Vagina (tissue), 2 donors: Measurements from ENCODE around the gene MYL5. TPM values are rescaled to one million over a fixed set of nuclear protein-coding genes. Genes with fewer than 3 reads are reported as not detected.
"Not testable (repeated sequence)": the region's sequence is repeated elsewhere in the genome, so short reads cannot be mapped to it uniquely, and the experiment has no call there.

Experiments
- DNase-seq, 2 donors: peaks; one replicate each; pipeline ENCODE4 v3.0.0-alpha.2; 2017; ENCODE audit errors: extremely low spot score in 2 of 2
- H3K27ac ChIP-seq: fragments of 200-600 bp; sonication (generic); one replicate; pipeline ENCODE4 v1.5.1; 2019
- H3K27me3 ChIP-seq: fragments of 200-600 bp; sonication (generic); one replicate; pipeline ENCODE4 v1.5.1; 2019
- H3K36me3 ChIP-seq, 2 donors: fragments of 200-600 bp; sonication (generic); one replicate each; pipeline ENCODE4 v1.5.1; 2017 to 2019
- H3K4me1 ChIP-seq: fragments of 200-600 bp; sonication (generic); one replicate; pipeline ENCODE4 v1.5.1; 2019
- H3K4me3 ChIP-seq, 2 donors: fragments of 200-600 bp; sonication (generic); 1 replicate in 1 of 2; 2 replicates in 1 of 2; pipeline ENCODE4 v1.5.1; 2016 to 2019
- H3K9me3 ChIP-seq: fragments of 200-600 bp; sonication (generic); one replicate; pipeline ENCODE4 v1.5.1; 2019
- CTCF ChIP-seq, 3 experiments: fragments of 450-650 bp in 2 of 3; fragments of 200-600 bp in 1 of 3; sonication (generic) in 1 of 3; IDR thresholded peaks; one replicate each; pipeline ENCODE4 v1.5.1; 2017 to 2019; ENCODE audit warnings: antibody characterized with exemption in 3 of 3, mild to moderate bottlenecking in 2 of 3, moderate library complexity in 2 of 3
- POLR2A ChIP-seq, 2 donors: fragments of 450-650 bp; IDR thresholded peaks; one replicate each; pipeline ENCODE4 v1.6.1; 2017; ENCODE audit warnings: antibody characterized with exemption in 2 of 2, mild to moderate bottlenecking in 2 of 2, moderate library complexity in 2 of 2
- POLR2AphosphoS5 ChIP-seq, 2 donors: sonication (generic); formaldehyde crosslinking; IDR thresholded peaks; one replicate each; pipeline ENCODE4 v1.9.0; 2017; ENCODE audit warnings: antibody characterized with exemption in 2 of 2, mild to moderate bottlenecking in 2 of 2, low read depth in 1 of 2; ENCODE audit not compliant: insufficient read depth in 1 of 2
- intact Hi-C: fragments of 100-400 bp; cut with DNase I; formaldehyde crosslinking; loops from one replicate; pipeline ENCODE4 v1.15.1; 2023
- total RNA-seq: library from RNA; depleted of rRNA; stranded (reverse); fragments of >200 nt; gene quantifications from one replicate; pipeline ENCODE4 v1.2.3, GENCODE V29; 2016

MYL5 gene
- total RNA-seq, 1 donor from 2014 or later = 3.4 TPM

- no peaks in the 10 kb centered on the region for H3K27me3 ChIP-seq
- peaks cover 35% of the 10 kb centered on the region for H3K4me1 ChIP-seq
- no peak for DNase-seq
- TF ChIP-seq POLR2A (IDR thresholded peaks at IDR 0.05) (no peak), POLR2AphosphoS5 (IDR thresholded peaks at IDR 0.05; ENCODE audit: insufficient read depth in 1 of 2, low read depth in 1 of 2) (no peak), CTCF (IDR thresholded peaks at IDR 0.05) (no peak)
- intact Hi-C loops = no loop called here
- peak within 1 kb of the TSS; percentile 50 to 51 for H3K4me3 ChIP-seq
- no peaks in the 10 kb centered on the region for H3K9me3 ChIP-seq
- no peaks in the 10 kb centered on the region for H3K36me3 ChIP-seq
- peak within 1 kb of the TSS; percentile 85 for H3K27ac ChIP-seq
Observed at GRCh38 chr4:688854-689681, 14.7 kb downstream of the MYL5 start, which contains the start of gene SLC49A3. TSS of gene SLC49A3 (minus strand) at chr4:689151. CDS start at chr4:689127, 24 bp downstream.

GRCh38 chr4:689723-690122, 15.4 kb downstream of the MYL5 start:
- no peaks in the 10 kb centered on the region for H3K27me3 ChIP-seq
- TF ChIP-seq POLR2A (IDR thresholded peaks at IDR 0.05) (no peak), CTCF (IDR thresholded peaks at IDR 0.05) (no peak), POLR2AphosphoS5 (IDR thresholded peaks at IDR 0.05; ENCODE audit: insufficient read depth in 1 of 2, low read depth in 1 of 2) (no peak)
- H3K4me3 ChIP-seq = peak overlapping the region in 1 of 2 donors; percentile 50
- DNase-seq = no peak
- no peaks in the 10 kb centered on the region for H3K9me3 ChIP-seq
- H3K4me1 ChIP-seq = peaks cover 35% of the 10 kb centered on the region
- peak overlapping the region; percentile 85 for H3K27ac ChIP-seq
- intact Hi-C loops = no loop called here
- H3K36me3 ChIP-seq = no peaks in the 10 kb centered on the region

GRCh38 chr4:692771-693554, 18.6 kb downstream of the MYL5 start:
- no peak overlapping the region for H3K27ac ChIP-seq
- no peaks in the 10 kb centered on the region for H3K9me3 ChIP-seq

GRCh38 chr4:694341-694940, 20.1 kb downstream of the MYL5 start:
- intact Hi-C loops, H3K4me1 ChIP-seq, H3K4me3 ChIP-seq, DNase-seq, H3K27ac ChIP-seq, H3K27me3 ChIP-seq, H3K9me3 ChIP-seq, H3K36me3 ChIP-seq: not testable (repeated sequence)

More at GRCh38 chr4:692771-693554, 18.6 kb downstream of the MYL5 start:
- intact Hi-C loops = no loop called here
- H3K4me1 ChIP-seq = peaks cover 17% of the 10 kb centered on the region
- no peaks in the 10 kb centered on the region for H3K36me3 ChIP-seq
- H3K4me3 ChIP-seq = no peak overlapping the region
- TF ChIP-seq POLR2A (IDR thresholded peaks at IDR 0.05) (no peak), CTCF (IDR thresholded peaks at IDR 0.05) (no peak), POLR2AphosphoS5 (IDR thresholded peaks at IDR 0.05; ENCODE audit: insufficient read depth in 1 of 2, low read depth in 1 of 2) (no peak)
- DNase-seq = no peak
- no peaks in the 10 kb centered on the region for H3K27me3 ChIP-seq

GRCh38 chr4:699816-700580, 25.7 kb downstream of the MYL5 start:
- Histone ChIP-seq H3K9me3 (no peaks in the 10 kb centered on the region), H3K27me3 (no peaks in the 10 kb centered on the region), H3K4me3 (no peak overlapping the region), H3K27ac (no peak overlapping the region), H3K36me3 (no peaks in the 10 kb centered on the region), H3K4me1 (peaks cover 2% of the 10 kb centered on the region)
- TF ChIP-seq POLR2A (IDR thresholded peaks at IDR 0.05) (no peak), POLR2AphosphoS5 (IDR thresholded peaks at IDR 0.05; ENCODE audit: insufficient read depth in 1 of 2, low read depth in 1 of 2) (no peak), CTCF (IDR thresholded peaks at IDR 0.05) (no peak)
- intact Hi-C loops = no loop called here
- no peak for DNase-seq
